Endodermal cell (in vitro differentiated cells): Measurements from ENCODE around the gene PSD. TPM values are rescaled to one million over a fixed set of nuclear protein-coding genes. Genes with fewer than 3 reads are reported as not detected.

Experiments
- DNase-seq: peaks from one replicate; pipeline ENCODE4 v3.0.0-alpha.2; 2017
- H3K27ac ChIP-seq: 2 replicates; pipeline ENCODE4 v1.5.1; 2013; ENCODE audit warnings: mild to moderate bottlenecking, low read depth, low read length, moderate library complexity
- H3K27me3 ChIP-seq: 2 replicates; pipeline ENCODE4 v1.6.1; 2013; ENCODE audit warnings: mild to moderate bottlenecking, low read length, moderate library complexity; ENCODE audit not compliant: insufficient read depth, control insufficient read depth, poor library complexity, severe bottlenecking
- H3K36me3 ChIP-seq: 2 replicates; pipeline ENCODE4 v1.7.0; 2013; ENCODE audit warnings: mild to moderate bottlenecking, low read length, moderate library complexity; ENCODE audit not compliant: control insufficient read depth, insufficient read depth
- H3K4me1 ChIP-seq: one replicate; pipeline ENCODE4 v1.7.0; 2013; ENCODE audit warnings: low read length; ENCODE audit not compliant: control insufficient read depth, insufficient read depth
- H3K4me3 ChIP-seq: 2 replicates; pipeline ENCODE4 v1.5.1; 2013; ENCODE audit warnings: mild to moderate bottlenecking, low read length, moderate library complexity
- H3K9ac ChIP-seq: 2 replicates; pipeline ENCODE4 v1.6.1; 2013; ENCODE audit warnings: mild to moderate bottlenecking, low read length, moderate library complexity; ENCODE audit not compliant: poor library complexity, severe bottlenecking; ENCODE audit errors: extremely low read depth
- H3K9me3 ChIP-seq: 2 replicates; pipeline ENCODE4 v1.6.1; 2013; ENCODE audit warnings: mild to moderate bottlenecking, low read length, moderate library complexity; ENCODE audit not compliant: control insufficient read depth
- H3K27ac Mint-ChIP-seq: 2 replicates; pipeline ENCODE4 v1.8.0; 2020; ENCODE audit warnings: mixed read lengths
- H3K27me3 Mint-ChIP-seq: 2 replicates; pipeline ENCODE4 v1.8.0; 2021; ENCODE audit warnings: mild to moderate bottlenecking, mixed read lengths; ENCODE audit not compliant: insufficient read depth
- H3K36me3 Mint-ChIP-seq: 2 replicates; pipeline ENCODE4 v1.8.0; 2020; ENCODE audit warnings: low read depth, mixed read lengths
- H3K4me1 Mint-ChIP-seq: 2 replicates; pipeline ENCODE4 v1.8.0; 2020; ENCODE audit warnings: mixed read lengths
- H3K4me3 Mint-ChIP-seq: 2 replicates; pipeline ENCODE4 v1.8.0; 2020; ENCODE audit warnings: mild to moderate bottlenecking, moderate library complexity, mixed read lengths
- H3K9me3 Mint-ChIP-seq: 2 replicates; pipeline ENCODE4 v1.8.0; 2020; ENCODE audit warnings: mild to moderate bottlenecking, mixed read lengths
- WGBS, 2 experiments: methylation state at CpG; one replicate each; pipeline versions ENCODE4 v1.1.5 to v1.1.7; 2013; ENCODE audit warnings: missing lambda C conversion rate in 2 of 2, mixed read lengths in 1 of 2; ENCODE audit not compliant: insufficient coverage in 1 of 2, insufficient read length in 1 of 2; 5-methylcytosine and 5-hydroxymethylcytosine counted together
- total RNA-seq, 2 donors: library from RNA; stranded (reverse); fragmentation: NEBNext Ultra II Directional in 1 of 2; extraction: Animal tissue kit (Norgen Biotek cat#: 25700) in 1 of 2; gene quantifications; 2 replicates in 1 of 2; 3 replicates in 1 of 2; pipeline ENCODE4 v1.2.1, GENCODE V29; 2021
- TF ChIP-seq, protein P1 (sequence below): fragments of 200-600 bp; sonication (generic); conservative IDR thresholded peaks from 2 replicates; pipeline ENCODE4 v1.5.0; 2021; ENCODE audit warnings: antibody characterized with exemption, mild to moderate bottlenecking

Gene PSD
- total RNA-seq, 2 donors from 2014 or later, result 2.8 to 8.3 TPM

GRCh38 chr10:102400598-102401341, 17.8 kb downstream of the PSD start:
- WGBS, 2 experiments, result 93 to 95% methylated on average over 7 to 22 of the region's 22 CpGs
- no peak overlapping the region for H3K4me3 Mint-ChIP-seq
- H3K9me3 ChIP-seq, result no peaks in the 10 kb centered on the region

DNA sequence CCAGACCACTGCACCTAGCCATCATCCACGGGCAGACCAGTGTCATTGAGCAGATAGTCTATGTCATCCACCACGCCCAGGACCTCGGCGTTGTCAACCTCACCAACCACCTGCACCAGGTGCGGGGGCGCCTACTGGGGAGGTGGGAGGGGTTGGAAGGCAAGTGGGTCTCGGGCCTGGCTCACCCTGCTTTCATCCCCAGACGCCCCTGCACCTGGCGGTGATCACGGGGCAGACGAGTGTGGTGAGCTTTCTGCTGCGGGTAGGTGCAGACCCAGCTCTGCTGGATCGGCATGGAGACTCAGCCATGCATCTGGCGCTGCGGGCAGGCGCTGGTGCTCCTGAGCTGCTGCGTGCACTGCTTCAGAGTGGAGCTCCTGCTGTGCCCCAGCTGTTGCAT, 18.5 kb downstream of the PSD start:
- Histone ChIP-seq H3K27ac (no peak overlapping the region), H3K9ac (no peak overlapping the region), H3K4me3 (no peak overlapping the region), H3K27me3 (no peaks in the 10 kb centered on the region), H3K4me1 (peaks cover 7% of the 10 kb centered on the region), H3K36me3 (peaks cover 25% of the 10 kb centered on the region), H3K9me3 (no peaks in the 10 kb centered on the region)
- peaks cover 4% of the 10 kb centered on the region for H3K27me3 Mint-ChIP-seq
- no peak overlapping the region for H3K4me3 Mint-ChIP-seq
- DNase-seq, result no peak
- H3K36me3 Mint-ChIP-seq, result peaks cover 23% of the 10 kb centered on the region
- WGBS, 2 experiments, result 94 to 96% methylated on average over 12 to 17 of the region's 17 CpGs
- H3K9me3 Mint-ChIP-seq, result no peaks in the 10 kb centered on the region
- H3K4me1 Mint-ChIP-seq, result peaks cover 9% of the 10 kb centered on the region
- H3K27ac Mint-ChIP-seq, result no peak overlapping the region
- TF ChIP-seq, protein P1, sequence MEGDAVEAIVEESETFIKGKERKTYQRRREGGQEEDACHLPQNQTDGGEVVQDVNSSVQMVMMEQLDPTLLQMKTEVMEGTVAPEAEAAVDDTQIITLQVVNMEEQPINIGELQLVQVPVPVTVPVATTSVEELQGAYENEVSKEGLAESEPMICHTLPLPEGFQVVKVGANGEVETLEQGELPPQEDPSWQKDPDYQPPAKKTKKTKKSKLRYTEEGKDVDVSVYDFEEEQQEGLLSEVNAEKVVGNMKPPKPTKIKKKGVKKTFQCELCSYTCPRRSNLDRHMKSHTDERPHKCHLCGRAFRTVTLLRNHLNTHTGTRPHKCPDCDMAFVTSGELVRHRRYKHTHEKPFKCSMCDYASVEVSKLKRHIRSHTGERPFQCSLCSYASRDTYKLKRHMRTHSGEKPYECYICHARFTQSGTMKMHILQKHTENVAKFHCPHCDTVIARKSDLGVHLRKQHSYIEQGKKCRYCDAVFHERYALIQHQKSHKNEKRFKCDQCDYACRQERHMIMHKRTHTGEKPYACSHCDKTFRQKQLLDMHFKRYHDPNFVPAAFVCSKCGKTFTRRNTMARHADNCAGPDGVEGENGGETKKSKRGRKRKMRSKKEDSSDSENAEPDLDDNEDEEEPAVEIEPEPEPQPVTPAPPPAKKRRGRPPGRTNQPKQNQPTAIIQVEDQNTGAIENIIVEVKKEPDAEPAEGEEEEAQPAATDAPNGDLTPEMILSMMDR, result no peak

More at GRCh38 chr10:102400598-102401341, 17.8 kb downstream of the PSD start:
- TF ChIP-seq, protein P1, result no peak
- Histone ChIP-seq H3K27me3 (no peaks in the 10 kb centered on the region), H3K27ac (no peak overlapping the region), H3K9ac (no peak overlapping the region), H3K36me3 (peaks cover 25% of the 10 kb centered on the region), H3K4me3 (no peak overlapping the region), H3K4me1 (peaks cover 7% of the 10 kb centered on the region)
- Mint-ChIP-seq H3K36me3 (peaks cover 23% of the 10 kb centered on the region), H3K9me3 (no peaks in the 10 kb centered on the region), H3K27me3 (peaks cover 7% of the 10 kb centered on the region), H3K27ac (no peak overlapping the region), H3K4me1 (peaks cover 9% of the 10 kb centered on the region)
- DNase-seq, result no peak

GRCh38 chr10:102399217-102400021, 19.2 kb downstream of the PSD start:
- Mint-ChIP-seq H3K27ac (no peak overlapping the region), H3K4me3 (peak overlapping the region; percentile 42), H3K36me3 (peaks cover 23% of the 10 kb centered on the region), H3K4me1 (peaks cover 12% of the 10 kb centered on the region), H3K9me3 (no peaks in the 10 kb centered on the region), H3K27me3 (peaks cover 10% of the 10 kb centered on the region)
- peak overlapping the region; percentile 60 for H3K4me3 ChIP-seq
- no peak overlapping the region for H3K9ac ChIP-seq
- peak; percentile 95 for DNase-seq
- H3K36me3 ChIP-seq, result peaks cover 25% of the 10 kb centered on the region
- WGBS, 2 experiments, result 7 to 12% methylated on average over 38 to 72 of the region's 72 CpGs
- peaks cover 7% of the 10 kb centered on the region for H3K4me1 ChIP-seq
- no peaks in the 10 kb centered on the region for H3K27me3 ChIP-seq
- H3K27ac ChIP-seq, result no peak overlapping the region
- H3K9me3 ChIP-seq, result no peaks in the 10 kb centered on the region
- TF ChIP-seq, protein P1, result peak; percentile 98
